Ramos (cell line): Measurements from ENCODE around the gene GRIK4.

Source experiments
- in situ Hi-C: fragments of 300-500 bp; cut with MboI; formaldehyde crosslinking; loops from one replicate; pipeline ENCODE4 v1.14.3; 2022; ENCODE audit warnings: low sequenced_read_pairs; ENCODE audit not compliant: unreplicated experiment

GRIK4 gene

GRCh38 chr11:120652705-120653335 is 141.3 kb downstream of the GRIK4 start:
- in situ Hi-C loops: loop anchor here (25.0 kb wide), 1 partner anchor 284 kb away; no protein-coding TSS in a partner anchor

GRCh38 chr11:120655589-120655988 is 144.0 kb downstream of the GRIK4 start:
- in situ Hi-C loops: loop anchor here (25.0 kb wide), 1 partner anchor 282 kb away; no protein-coding TSS in a partner anchor

- in situ Hi-C loops: loop anchor here (25.0 kb wide), 1 partner anchor 280 kb away; no protein-coding TSS in a partner anchor
Measured at GRCh38 chr11:120657306-120658070, 145.9 kb downstream of the GRIK4 start.

- in situ Hi-C loops: loop anchor here (25.0 kb wide), 1 partner anchor 279 kb away; no protein-coding TSS in a partner anchor
Measured at GRCh38 chr11:120658071-120658423, 146.5 kb downstream of the GRIK4 start.

GRCh38 chr11:120659076-120659475 is 147.5 kb downstream of the GRIK4 start:
- in situ Hi-C loops: loop anchor here (25.0 kb wide), 1 partner anchor 278 kb away; no protein-coding TSS in a partner anchor

- in situ Hi-C loops: loop anchor here (10.0 to 25.0 kb wide), 2 partner anchors 145 to 277 kb away; no protein-coding TSS in a partner anchor
Measured at GRCh38 chr11:120660024-120660565, 148.5 kb downstream of the GRIK4 start.

GRCh38 chr11:120662071-120662676 is 150.6 kb downstream of the GRIK4 start:
- in situ Hi-C loops: loop anchor here (10.0 to 25.0 kb wide), 2 partner anchors 143 to 275 kb away; no protein-coding TSS in a partner anchor

- in situ Hi-C loops: loop anchor here (10.0 to 25.0 kb wide), 2 partner anchors 142 to 274 kb away; no protein-coding TSS in a partner anchor
Measured at GRCh38 chr11:120663142-120663541, 151.6 kb downstream of the GRIK4 start.

- in situ Hi-C loops: loop anchor here (10.0 to 25.0 kb wide), 2 partner anchors 139 to 271 kb away; no protein-coding TSS in a partner anchor
Measured at GRCh38 chr11:120666121-120666639, 154.6 kb downstream of the GRIK4 start.

- in situ Hi-C loops: loop anchor here (10.0 to 25.0 kb wide), 2 partner anchors 138 to 270 kb away; no protein-coding TSS in a partner anchor
Measured at GRCh38 chr11:120667281-120667680, 155.7 kb downstream of the GRIK4 start.

GRCh38 chr11:120667934-120668333 is 156.4 kb downstream of the GRIK4 start:
- in situ Hi-C loops: loop anchor here (10.0 to 25.0 kb wide), 2 partner anchors 137 to 269 kb away; no protein-coding TSS in a partner anchor

GRCh38 chr11:120668537-120668936 is 157.0 kb downstream of the GRIK4 start:
- in situ Hi-C loops: loop anchor here (10.0 to 25.0 kb wide), 2 partner anchors 136 to 269 kb away; no protein-coding TSS in a partner anchor

- in situ Hi-C loops: loop anchor here (25.0 kb wide), 1 partner anchor 263 kb away; no protein-coding TSS in a partner anchor
Measured at GRCh38 chr11:120674542-120674941, 163.0 kb downstream of the GRIK4 start.

GRCh38 chr11:120675171-120675570 is 163.6 kb downstream of the GRIK4 start:
- in situ Hi-C loops: no loop called here

GRCh38 chr11:120676991-120677390 is 165.4 kb downstream of the GRIK4 start:
- in situ Hi-C loops: no loop called here

- in situ Hi-C loops: no loop called here
Measured at GRCh38 chr11:120680322-120680721, 168.8 kb downstream of the GRIK4 start.

GRCh38 chr11:120681434-120682331 is 170.1 kb downstream of the GRIK4 start:
- in situ Hi-C loops: no loop called here

GRCh38 chr11:120682332-120682649 is 170.7 kb downstream of the GRIK4 start:
- in situ Hi-C loops: no loop called here

- in situ Hi-C loops: no loop called here
Measured at GRCh38 chr11:120682866-120683265, 171.3 kb downstream of the GRIK4 start.
